ENCODE measurements around the gene ZFP82.

ZFP82 gene

GRCh38 chr19:36378625-36379509, 39.6 kb downstream of the ZFP82 start, which contains the start of gene ZFP14:
ZFP14 (minus strand) TSS chr19:36379201; CDS start chr19:36367892, 11,309 bp downstream.
- DNase-seq (ENCODE audit: extremely low spot score), result peak; percentile 98
- ChIA-PET POLR2A (interaction anchor here (1.1 to 1.9 kb wide), 7 partner anchors 18 to 955 kb away, joined by 3 to 18 read pairs (median 5); partner anchors contain the start of genes ZFP82, ZNF345 and ZNF566), CTCF (interaction anchor here (0.6 kb wide), 1 partner anchor 33 kb away, joined by 3 read pairs; no protein-coding TSS in a partner anchor)
- no peak for TF ChIP-seq SP1 (IDR thresholded peaks at IDR 0.05)
- TF ChIP-seq FOXM1 (IDR thresholded peaks at IDR 0.05; ENCODE audit: borderline replicate concordance), result peak; percentile 72
- peak; percentile 56; the same call in 1 of the 2 replicates for TF ChIP-seq BHLHE40 (IDR thresholded peaks at IDR 0.05; ENCODE audit: borderline replicate concordance)
- TF ChIP-seq CTBP1 (IDR thresholded peaks at IDR 0.05; ENCODE audit: borderline replicate concordance), result no peak
- TF ChIP-seq SUZ12 (IDR thresholded peaks at IDR 0.05), result no peak
- TF ChIP-seq FOXK2 (IDR thresholded peaks at IDR 0.05), result no peak
- no peak for TF ChIP-seq ARNT (IDR thresholded peaks at IDR 0.05)
- peak; percentile 23; the same call in 1 of the 2 replicates for TF ChIP-seq ELF4 (IDR thresholded peaks at IDR 0.05)
- no peak for TF ChIP-seq HDGF (IDR thresholded peaks at IDR 0.05; ENCODE audit: borderline replicate concordance)
- TF ChIP-seq LEF1 (IDR thresholded peaks at IDR 0.05; ENCODE audit: borderline replicate concordance), result no peak
- TF ChIP-seq FOXA1 (IDR thresholded peaks at IDR 0.05), result no peak
- TF ChIP-seq TARDBP (IDR thresholded peaks at IDR 0.05), result no peak
- peak; percentile 71 for TF ChIP-seq L3MBTL2 (conservative IDR thresholded peaks at IDR 0.05)

GRCh38 chr19:36377541-36378178, 40.8 kb downstream of the ZFP82 start:
- no peak for DNase-seq (ENCODE audit: extremely low spot score)
- TF ChIP-seq NFRKB (IDR thresholded peaks at IDR 0.05) (no peak), FOXA1 (IDR thresholded peaks at IDR 0.05) (no peak), FOXK2 (IDR thresholded peaks at IDR 0.05) (no peak), ELF4 (IDR thresholded peaks at IDR 0.05) (no peak), L3MBTL2 (conservative IDR thresholded peaks at IDR 0.05) (no peak), ZNF384 (IDR thresholded peaks at IDR 0.05) (no peak), TARDBP (IDR thresholded peaks at IDR 0.05) (no peak), HDGF (IDR thresholded peaks at IDR 0.05; ENCODE audit: borderline replicate concordance) (no peak), SP1 (IDR thresholded peaks at IDR 0.05) (no peak), LEF1 (IDR thresholded peaks at IDR 0.05; ENCODE audit: borderline replicate concordance) (no peak), SUZ12 (IDR thresholded peaks at IDR 0.05) (no peak), BHLHE40 (IDR thresholded peaks at IDR 0.05; ENCODE audit: borderline replicate concordance) (no peak), PKNOX1 (IDR thresholded peaks at IDR 0.05) (no peak), ARNT (IDR thresholded peaks at IDR 0.05) (no peak), CTBP1 (IDR thresholded peaks at IDR 0.05; ENCODE audit: borderline replicate concordance) (no peak), FOXM1 (IDR thresholded peaks at IDR 0.05; ENCODE audit: borderline replicate concordance) (no peak)
- ChIA-PET CTCF (no interaction called here), POLR2A (interaction anchor here (0.9 to 1.9 kb wide), 4 partner anchors 21 to 473 kb away, joined by 3 to 18 read pairs (median 6); partner anchors contain the start of genes POLR2I, TBCB, ZNF345 and ZNF566)

GRCh38 chr19:36373638-36374156, 44.7 kb downstream of the ZFP82 start:
- POLR2A ChIA-PET, result no interaction called here
- CTCF ChIA-PET, result interaction anchor here (0.7 kb wide), 1 partner anchor 106 kb away, joined by 3 read pairs; no protein-coding TSS in a partner anchor

GRCh38 chr19:36371886-36372285, 46.6 kb downstream of the ZFP82 start:
- ChIA-PET CTCF (no interaction called here), POLR2A (no interaction called here)
- TF ChIP-seq FOXK2 (IDR thresholded peaks at IDR 0.05) (no peak), ELF4 (IDR thresholded peaks at IDR 0.05) (no peak), LEF1 (IDR thresholded peaks at IDR 0.05; ENCODE audit: borderline replicate concordance) (no peak), FOXM1 (IDR thresholded peaks at IDR 0.05; ENCODE audit: borderline replicate concordance) (no peak), SP1 (IDR thresholded peaks at IDR 0.05) (no peak), ZNF384 (IDR thresholded peaks at IDR 0.05) (no peak)
- DNase-seq (ENCODE audit: extremely low spot score), result no peak

More at GRCh38 chr19:36373638-36374156, 44.7 kb downstream of the ZFP82 start:
- no peak for DNase-seq (ENCODE audit: extremely low spot score)
- TF ChIP-seq FOXA1 (IDR thresholded peaks at IDR 0.05), result no peak
- no peak for TF ChIP-seq PKNOX1 (IDR thresholded peaks at IDR 0.05)
- no peak for TF ChIP-seq CTBP1 (IDR thresholded peaks at IDR 0.05; ENCODE audit: borderline replicate concordance)
- TF ChIP-seq TARDBP (IDR thresholded peaks at IDR 0.05), result no peak
- no peak for TF ChIP-seq FOXM1 (IDR thresholded peaks at IDR 0.05; ENCODE audit: borderline replicate concordance)

- TF ChIP-seq BHLHE40 (IDR thresholded peaks at IDR 0.05; ENCODE audit: borderline replicate concordance), result no peak
- no peak for TF ChIP-seq NFRKB (IDR thresholded peaks at IDR 0.05)
- no peak for TF ChIP-seq FOXA1 (IDR thresholded peaks at IDR 0.05)
- TF ChIP-seq PKNOX1 (IDR thresholded peaks at IDR 0.05), result no peak
- no peak for TF ChIP-seq FOXK2 (IDR thresholded peaks at IDR 0.05)
- no peak for TF ChIP-seq CTBP1 (IDR thresholded peaks at IDR 0.05; ENCODE audit: borderline replicate concordance)
- TF ChIP-seq ARNT (IDR thresholded peaks at IDR 0.05), result no peak
- no peak for TF ChIP-seq LEF1 (IDR thresholded peaks at IDR 0.05; ENCODE audit: borderline replicate concordance)
- no peak for TF ChIP-seq ELF4 (IDR thresholded peaks at IDR 0.05)
- no peak for TF ChIP-seq SUZ12 (IDR thresholded peaks at IDR 0.05)
- TF ChIP-seq L3MBTL2 (conservative IDR thresholded peaks at IDR 0.05), result no peak
- TF ChIP-seq HDGF (IDR thresholded peaks at IDR 0.05; ENCODE audit: borderline replicate concordance), result no peak
- no peak for TF ChIP-seq ZNF384 (IDR thresholded peaks at IDR 0.05)
- no peak for TF ChIP-seq FOXM1 (IDR thresholded peaks at IDR 0.05; ENCODE audit: borderline replicate concordance)
- TF ChIP-seq SP1 (IDR thresholded peaks at IDR 0.05), result no peak
- no peak for TF ChIP-seq TARDBP (IDR thresholded peaks at IDR 0.05)
- ChIA-PET POLR2A (no interaction called here), CTCF (no interaction called here)
- DNase-seq (ENCODE audit: extremely low spot score), result no peak
These were observed 54.6 kb downstream of the ZFP82 start for GRCh38 chr19:36363845-36364244.
